GM04504 (cell line): ENCODE data around the gene CDC7.
"Not testable (repeated sequence)": the region's sequence is repeated elsewhere in the genome, so short reads cannot be mapped to it uniquely, and the experiment has no call there.

Experiments
- DNase-seq: peaks from one replicate; pipeline ENCODE4 v3.0.0-alpha.2; 2012; ENCODE audit warnings: low read depth

The CDC7 gene

DNA sequence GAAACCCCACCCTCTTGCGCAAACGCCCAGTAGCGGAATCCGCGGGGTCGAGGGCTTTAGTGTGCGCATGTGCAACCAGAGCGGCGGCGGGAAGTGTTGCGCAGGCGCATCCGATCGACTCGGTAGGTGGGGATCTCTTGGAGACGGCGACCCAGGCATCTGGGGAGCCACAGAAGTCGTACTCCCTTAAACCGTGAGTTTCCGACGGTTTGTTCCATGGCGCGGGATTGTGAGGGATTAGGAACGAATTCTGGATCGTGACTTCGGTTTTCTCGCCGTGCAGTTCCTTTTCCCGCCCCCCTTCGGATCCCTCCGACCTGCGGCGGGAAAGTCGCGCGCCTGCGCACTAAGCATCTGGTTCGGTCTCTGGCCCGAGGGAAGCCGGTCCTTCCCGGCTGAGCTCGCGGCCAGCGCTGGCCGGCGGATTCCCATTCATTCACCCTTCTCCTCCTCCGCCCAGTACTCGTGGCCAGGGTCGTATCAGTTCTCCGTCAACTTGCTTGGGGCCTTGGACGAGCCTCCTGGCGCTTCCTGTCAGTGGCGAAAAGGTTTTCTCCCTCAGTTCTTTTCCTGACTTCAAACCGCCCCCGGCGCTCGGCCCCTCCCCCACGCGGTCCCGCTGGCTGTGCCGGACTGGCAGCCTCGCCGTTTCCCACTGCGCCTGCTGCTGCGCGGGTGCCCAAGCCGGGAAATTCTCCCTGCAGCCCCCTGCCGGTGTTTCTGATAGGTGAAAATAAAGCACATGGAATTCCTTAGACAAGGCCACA, at the start of gene CDC7:
TSS of gene CDC7 (plus strand) at position 96 of the 767 bp plus-strand sequence. CDS start 866 bp downstream, outside the sequence.
- DNase-seq, result peak; percentile 69

DNA sequence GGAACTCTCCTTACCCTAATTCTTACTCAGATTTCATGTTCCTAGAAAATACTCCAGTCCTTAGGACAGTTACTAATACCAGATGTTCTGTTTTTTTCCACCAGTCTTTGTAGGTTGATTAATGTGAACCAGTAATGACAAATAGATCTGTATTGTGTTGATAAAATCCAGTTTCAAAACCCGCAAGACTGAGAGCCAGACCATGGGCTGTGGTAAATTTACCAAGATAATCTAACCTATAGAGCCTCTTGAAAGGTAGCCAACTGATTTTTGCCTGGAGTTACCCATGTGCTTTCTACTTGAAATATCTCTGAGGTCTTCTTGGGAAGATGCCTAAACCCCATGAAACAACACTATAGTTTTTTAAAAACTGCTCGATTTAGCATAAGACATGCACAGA, 46.5 kb upstream of the CDC7 start:
- DNase-seq, result no peak

DNA sequence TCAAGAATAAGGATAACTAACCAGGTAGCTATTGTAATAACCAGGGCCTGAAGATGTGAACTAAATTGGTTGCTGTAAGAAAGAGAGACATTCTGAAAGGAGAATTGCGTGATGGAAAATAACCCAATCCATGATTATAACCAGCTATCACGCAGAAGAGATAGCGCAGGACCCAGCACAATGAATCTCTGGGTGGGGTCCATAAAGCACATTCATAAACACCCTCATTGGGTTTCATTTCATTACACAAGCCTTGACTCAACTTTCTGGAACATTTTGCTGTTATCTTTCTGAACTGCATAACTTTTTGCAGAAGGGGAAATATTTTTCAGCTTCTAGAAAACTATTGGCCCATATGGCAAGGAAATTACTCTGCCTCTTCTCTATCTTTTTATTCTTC, 45.3 kb upstream of the CDC7 start:
- no peak for DNase-seq

DNA sequence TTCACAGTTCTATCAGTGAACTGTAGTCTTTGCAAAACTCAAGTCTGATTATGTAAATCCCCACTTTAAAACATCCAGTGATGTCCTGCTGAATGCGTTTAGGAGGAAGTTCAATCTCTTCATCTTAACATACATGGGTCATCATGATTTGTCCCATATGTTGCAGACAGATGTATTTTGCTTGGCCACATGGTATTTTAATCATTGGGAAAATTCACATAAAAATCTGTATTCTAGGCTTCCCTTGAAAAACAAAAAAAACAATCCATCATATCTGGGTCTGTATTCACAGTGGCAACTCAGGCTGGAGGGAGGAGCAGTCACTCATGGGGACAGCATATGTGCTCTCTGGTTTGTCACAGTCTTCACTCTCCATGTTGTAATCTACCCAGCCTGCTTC, 44.8 kb upstream of the CDC7 start:
- no peak for DNase-seq

DNA sequence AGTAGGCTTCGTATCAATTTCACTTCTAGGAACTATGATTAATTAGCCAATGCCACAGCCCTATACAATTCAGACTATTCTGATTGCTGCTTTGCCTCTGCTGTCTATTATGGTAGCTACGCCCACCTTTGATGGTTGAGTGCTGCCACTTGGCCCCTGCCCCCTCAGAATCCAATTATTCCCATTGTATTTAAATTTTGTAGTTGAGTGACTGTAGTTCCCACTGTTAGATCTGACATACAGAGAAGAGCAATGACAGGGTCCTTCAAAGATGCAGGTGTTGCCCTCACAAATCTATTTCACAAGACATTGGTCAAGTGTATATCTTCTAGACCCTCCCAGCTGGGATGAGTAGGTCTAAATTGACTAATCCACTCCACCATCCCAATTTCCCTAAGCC, 35.3 kb upstream of the CDC7 start:
- not testable (repeated sequence) for DNase-seq

DNA sequence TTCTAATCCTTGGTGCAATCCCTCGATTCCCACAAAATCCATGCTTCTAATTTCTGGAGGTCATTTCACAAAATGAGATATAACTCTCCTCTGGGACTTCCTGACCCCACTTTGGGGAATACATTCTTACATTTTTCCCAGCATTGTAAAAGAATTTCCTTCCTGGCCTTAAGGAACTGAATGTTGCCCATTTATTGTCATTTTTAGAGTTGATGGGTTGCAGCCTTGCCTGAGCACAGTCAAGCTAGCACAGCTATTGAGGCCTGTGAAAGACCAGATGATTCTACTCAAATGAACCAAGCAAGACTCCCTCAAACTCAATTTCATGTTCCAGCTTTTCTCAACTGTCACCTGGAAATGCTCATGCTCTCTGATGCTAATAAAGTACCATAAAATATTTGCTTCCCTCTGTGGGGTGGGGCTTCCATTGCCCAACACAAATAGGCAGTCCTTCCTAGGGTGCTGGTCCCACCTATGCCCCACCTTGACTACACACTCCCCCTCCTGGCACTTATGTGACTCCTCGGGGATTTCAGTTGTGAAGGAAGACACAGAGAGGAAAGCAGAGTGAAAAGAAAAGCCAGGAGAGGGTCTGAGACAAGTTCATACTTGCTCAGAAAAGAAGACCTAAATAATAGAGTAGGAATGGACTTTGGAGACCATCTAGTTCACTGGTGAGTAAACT, 24.0 kb upstream of the CDC7 start:
- DNase-seq, result no peak

DNA sequence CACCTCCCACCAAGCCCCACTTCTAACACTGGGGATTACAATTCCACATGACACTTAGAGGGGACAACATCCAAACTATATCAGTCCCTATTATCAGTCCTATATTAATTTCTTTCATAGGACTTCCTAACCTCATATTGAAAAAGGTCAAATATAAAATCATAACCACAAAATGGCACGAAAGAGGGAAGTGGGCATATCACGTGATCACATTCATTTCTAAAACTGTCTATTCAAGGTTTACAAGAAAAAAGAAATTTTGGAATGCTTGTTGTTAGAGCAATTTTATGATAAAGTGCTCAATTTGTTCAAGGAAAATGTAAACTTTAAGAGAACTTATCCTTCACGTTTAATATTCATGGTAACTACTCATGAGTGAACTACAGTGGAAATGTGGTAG, 13.2 kb upstream of the CDC7 start:
- DNase-seq, result no peak

DNA sequence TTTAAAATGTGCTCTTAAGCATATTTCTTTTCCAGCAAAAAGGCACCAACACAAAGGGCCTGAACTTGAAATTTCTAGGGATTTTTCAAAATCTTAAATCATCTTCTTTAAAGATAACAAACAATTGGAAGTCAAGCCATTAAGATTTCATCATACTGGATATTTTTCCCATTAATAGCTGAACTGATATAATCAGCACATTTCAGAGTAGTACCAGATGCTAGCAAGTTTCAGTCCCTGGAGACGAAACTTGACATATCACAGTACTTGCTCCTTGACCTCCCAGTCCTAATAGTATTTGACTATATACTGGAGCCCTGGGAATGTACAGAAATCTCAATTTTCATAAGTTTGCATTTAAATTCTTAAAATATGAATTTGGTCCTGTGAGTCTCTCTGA, 10.2 kb upstream of the CDC7 start:
- no peak for DNase-seq

DNA sequence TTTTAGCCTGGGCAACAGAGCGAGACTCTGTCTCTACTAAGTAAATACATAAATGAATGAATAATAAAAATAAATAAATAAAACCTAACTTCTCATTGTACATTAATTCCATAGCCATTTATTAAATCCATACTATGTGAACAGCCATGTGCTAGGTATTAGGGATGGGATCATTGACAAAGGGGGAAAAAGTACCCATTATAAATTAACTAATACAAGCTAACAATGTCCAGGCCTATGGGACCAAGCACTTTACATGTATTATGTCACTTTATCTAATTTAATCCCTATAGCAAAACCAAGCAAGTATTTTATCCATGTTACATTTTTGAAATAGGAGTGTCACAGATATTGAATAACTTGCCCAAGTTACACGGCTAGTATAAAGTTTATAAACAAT, 2.6 kb upstream of the CDC7 start:
- DNase-seq, result no peak

DNA sequence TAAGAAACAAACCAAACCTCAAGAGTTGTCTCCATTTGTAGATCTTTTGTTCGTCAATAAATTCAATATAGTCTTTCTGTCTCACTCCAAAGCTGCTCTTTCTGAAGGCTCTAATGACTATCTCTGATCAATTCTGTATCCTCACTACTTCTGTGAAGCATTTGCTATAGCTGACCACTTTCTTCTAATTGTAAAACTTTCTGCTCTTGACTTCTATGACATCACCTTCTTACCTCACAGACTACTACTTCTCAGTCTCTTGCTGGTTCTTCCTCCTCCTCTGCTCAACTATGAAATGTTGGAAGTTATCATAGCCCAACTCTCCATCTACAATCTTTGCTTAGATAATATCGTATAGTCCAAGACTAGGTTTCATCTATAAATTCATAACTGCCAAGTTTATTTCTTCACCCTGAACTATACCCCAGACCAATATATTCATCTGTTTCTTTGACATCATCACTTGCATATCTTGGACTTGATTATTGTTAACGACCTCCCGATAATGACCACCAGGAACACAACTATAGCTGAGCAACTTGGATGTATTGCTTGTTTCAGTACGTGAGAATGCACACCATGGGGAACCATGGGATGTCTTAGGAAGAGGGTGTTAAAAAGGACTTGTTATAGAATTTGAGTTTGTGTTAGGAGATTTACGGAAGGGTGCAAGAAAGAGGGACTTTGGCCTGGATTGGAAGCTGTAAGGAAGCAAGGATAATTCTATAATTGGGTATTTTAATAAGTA, 2.0 kb upstream of the CDC7 start:
- no peak for DNase-seq

DNA sequence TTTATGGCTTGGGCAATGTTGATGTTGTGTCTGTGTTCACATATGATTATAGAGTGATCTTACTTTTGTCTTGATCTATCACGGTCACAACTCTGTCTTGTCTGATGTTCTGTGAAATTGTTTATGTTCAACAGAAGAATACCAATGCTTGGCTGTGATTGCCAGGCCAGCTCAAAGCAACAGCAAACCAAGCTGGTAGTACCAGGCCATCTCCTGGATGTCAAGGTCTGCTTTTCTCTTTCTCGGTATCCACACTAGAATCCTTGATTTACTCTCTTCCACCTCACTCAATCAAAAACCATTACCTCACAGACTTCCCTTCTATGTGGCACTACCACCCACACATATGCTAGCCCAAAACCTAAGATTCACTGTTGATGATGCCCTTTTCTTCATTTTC, 1.3 kb upstream of the CDC7 start:
- no peak for DNase-seq

DNA sequence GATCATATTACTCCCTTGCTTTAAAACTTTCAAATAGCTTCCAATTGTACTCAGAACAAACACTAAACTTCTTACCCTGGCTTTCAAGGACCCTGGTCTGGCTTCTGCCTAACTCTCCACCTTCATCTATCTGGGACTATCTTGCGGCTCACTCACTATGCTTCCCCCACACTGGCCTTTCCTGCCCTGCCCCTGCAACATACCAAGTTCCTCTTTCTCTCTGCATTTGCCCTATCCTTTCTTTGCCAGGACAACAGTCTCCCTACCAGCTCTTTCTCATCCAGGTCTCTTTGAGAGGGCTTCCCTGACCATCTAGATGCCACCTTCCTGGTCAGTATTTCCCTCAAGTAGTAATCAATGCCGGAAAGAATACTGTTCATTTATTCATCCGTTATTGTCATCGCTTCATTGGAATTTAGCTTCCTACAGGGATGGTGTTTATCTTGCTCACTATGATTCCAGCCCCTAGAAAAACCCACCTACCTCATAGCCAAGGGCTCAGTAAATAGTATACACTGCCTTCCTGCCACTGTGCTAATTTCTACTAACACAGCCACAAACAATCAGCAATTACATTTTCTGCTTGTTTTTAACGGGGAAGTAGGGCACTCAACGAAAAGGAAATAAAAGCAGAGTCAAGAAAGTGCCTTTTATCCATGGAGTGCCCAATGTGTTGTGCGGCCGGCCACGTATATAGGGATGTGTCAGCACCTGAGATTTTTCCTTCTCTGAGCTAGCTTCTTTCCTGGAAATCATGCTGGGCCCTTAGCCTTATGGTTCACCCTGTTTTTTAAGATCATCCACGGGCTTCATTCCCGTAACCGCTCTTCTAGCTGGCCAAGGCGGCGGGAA, 521 bp upstream of the CDC7 start:
- no peak for DNase-seq

DNA sequence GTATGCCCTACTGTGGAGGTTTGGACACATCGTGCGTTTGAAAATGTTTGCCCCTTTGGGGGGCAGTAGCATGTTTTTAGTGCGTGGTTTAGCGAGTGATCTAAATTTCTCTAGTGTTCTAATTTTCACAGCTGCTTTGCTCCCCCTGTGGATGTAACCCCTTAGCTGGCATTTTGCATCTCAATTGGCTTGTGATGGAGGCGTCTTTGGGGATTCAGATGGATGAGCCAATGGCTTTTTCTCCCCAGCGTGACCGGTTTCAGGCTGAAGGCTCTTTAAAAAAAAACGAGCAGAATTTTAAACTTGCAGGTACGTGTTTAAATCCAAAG, 836 bp downstream of the CDC7 start:
- DNase-seq, result no peak

DNA sequence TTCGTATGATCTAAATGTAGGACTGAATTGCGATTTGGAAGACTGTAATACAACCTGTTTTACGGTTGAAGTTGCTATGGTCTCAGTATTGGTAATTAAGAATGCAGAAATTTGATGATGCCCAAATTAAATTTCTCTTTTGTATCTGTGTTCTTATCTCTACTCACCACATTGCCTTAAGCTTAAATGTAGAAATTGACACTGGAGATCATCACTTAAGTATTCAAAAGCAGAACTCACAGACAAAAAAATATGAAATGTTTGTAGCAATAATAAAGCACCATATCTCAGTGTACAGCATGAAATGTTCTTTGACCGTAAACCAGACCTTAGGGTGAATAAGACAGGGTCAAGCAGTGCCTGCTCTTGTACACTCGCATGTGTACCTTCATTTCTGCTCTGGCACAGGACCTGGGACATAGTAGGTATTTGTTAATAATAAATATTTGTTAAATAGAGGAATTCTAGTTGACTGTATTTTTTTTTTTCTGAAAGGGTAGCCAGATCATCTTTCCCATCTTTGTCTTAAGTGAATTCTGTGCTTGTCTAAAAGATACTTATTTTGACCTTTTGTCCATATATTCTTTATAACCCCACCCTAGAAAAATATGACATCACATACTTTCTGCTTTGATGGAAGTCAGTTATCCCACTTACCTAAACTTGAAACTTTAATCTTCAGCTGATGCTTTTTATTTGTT, 1.5 kb downstream of the CDC7 start:
- DNase-seq, result no peak

DNA sequence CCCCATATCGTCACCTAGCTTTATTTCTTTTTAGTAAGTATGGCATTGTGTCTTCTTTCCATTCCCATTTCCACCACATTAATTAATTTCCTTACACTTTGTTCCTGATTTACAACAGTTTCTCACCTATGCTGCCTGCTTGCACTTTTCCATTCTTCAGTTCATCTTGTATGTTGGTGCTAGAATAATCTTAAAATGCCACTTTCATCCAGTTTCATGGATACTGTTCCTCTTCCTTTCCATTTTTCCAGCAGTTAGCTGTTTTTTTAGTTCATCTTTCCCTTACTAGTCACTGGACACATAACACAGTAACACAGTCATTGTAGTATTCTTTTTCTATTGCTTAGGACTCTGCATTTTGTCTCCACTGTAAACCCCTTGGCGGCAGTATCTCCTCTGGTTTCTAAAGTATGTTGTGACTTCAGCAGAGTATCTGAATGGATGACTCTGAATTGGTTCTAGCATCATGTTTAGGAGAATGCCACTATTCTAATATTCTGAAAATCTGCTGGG, 2.1 kb downstream of the CDC7 start:
- no peak for DNase-seq

DNA sequence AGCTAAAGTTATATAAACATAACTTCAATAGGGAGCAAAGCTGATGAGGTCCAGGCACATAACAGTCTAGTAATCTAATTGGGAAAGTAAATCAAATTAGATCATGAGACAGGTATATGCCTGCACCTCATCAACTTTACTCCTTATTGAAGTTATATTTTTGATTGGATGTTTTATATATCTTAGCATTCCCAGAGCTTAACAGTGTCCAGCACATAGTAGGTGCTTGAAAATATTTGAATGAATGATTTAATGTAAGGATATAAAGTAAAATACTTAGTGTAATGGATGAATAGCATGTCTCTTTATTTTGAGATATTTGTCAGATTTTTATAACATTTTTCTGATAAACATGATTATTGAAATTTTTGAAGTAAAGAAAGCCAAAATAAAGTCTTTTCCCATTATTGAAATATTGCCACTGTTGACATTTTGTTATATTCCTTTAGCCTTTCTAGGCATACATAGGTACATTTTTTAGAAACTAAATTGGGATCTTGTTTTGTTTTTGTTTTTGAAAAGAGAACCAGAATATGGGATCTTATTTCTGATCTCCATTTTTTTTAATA, 2.8 kb downstream of the CDC7 start:
- no peak for DNase-seq

DNA sequence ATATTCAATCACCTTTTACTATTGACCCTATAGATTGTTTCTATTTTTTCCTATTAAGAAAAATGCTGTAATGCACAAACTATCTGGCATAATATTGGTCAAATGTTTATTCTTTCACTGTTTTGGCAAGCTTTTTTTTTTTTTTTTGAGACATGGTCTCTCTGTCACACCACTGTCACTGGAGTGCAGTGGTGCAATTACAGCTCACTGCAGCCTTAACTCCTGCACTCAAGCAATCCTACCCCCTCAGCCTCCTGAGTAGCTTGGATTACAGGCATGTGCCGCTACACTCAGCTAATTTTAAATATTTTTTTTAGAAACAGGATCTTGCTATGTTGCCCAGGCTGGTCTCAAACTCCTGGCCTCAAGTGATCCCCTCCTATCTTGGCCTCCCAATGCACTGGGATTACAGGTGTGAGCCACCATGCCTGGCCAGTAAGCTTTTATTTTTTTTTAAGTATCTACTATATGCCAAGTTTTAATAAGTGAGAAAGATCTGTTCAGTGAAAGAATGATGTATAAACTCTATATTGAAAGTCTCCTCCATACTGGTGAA, 3.4 kb downstream of the CDC7 start:
- DNase-seq, result no peak

DNA sequence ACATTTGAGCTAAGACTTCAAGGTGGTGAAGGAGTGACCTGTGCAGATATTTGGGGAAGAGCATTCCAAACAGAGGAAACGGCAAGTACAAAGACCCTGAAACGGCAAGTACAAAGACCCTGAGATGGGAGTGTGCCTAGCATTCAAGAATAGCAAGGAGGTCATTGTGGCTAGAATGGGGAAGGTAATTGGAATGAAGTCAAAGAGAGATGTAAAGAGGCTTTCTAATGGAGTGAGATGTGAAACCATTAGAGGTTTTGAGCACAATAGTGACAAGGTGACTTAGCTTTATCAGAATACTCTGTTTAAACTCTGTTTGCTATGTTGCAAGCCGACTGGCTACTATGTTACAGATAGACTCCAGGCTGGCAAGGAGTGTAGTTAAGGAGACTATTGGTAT, 4.4 kb downstream of the CDC7 start:
- no peak for DNase-seq

DNA sequence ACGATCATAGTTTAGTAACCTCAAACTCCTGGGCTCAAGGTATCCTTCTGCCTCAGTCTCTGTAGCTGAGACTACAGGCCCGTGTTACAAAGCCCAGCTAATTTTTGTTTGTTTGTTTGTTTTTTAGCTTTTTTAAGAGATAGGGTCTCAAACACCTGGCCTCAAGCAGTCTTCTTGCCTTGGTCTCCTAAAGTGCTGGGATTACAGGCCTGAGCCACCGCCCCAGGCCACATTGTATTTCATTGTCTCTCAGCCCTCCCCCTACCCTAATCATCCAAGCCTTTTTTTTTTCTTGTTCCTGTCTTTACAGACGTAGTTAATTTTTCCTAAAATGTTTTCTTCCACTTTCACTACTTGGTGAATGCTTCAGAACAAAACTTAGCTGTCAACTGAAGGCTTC, 5.4 kb downstream of the CDC7 start:
- DNase-seq, result no peak

DNA sequence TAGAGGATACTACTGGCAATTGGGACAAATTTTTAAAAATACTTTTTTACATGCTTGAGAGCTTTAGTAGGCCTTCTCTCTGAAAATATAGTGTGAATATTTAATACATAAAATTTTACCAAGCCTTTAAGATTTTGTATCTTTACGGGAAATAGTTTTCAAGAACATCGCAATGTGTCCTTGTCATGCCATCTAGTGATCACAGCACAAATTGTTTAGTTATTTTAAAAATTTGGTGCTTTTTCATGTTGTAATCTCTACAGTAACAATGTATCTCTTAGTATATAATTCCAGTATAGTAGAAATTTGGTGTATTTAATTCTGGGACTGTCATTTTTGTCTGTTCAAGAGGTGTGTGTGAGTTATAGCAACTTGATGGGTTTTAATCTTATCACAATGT, 6.7 kb downstream of the CDC7 start:
- DNase-seq, result no peak

DNA sequence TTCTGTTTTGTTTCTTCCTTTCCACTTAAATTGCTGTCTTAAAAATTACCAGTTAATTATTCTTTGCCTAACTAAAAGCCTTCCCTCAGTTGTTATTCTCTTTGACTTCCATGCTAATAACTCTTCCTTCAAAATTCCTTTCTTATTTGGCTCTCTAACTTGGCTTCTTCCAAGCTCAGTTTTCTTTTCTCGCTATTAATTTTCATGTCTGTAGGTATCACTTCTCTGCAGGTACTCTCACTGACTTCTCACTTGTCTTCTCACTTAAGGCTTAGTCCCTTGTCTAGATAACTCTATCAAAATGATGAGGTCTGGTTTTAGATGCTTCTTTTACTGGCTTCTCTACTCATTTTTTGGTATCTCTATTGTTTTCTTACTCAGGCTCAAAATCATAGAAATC, 10.1 kb downstream of the CDC7 start:
- no peak for DNase-seq
